H1 (cell line): Measurements from ENCODE around the gene PNPLA8.

Experiments used
- CBX8 ChIP-seq: fragments of 300-800, 300-1000 bp; sonication (generic); IDR thresholded peaks from 2 replicates; pipeline ENCODE4 v1.7.1; 2016; ENCODE audit warnings: low read depth, low read length, borderline replicate concordance
- CEBPB ChIP-seq: IDR thresholded peaks from 2 replicates; pipeline ENCODE4 v1.6.1; 2012; ENCODE audit warnings: low read depth, low read length
- CHD2 ChIP-seq: IDR thresholded peaks from 2 replicates; pipeline ENCODE4 v1.6.1; 2012; ENCODE audit warnings: low read length, improper control_type of control experiment
- CTCF ChIP-seq, 3 experiments: IDR thresholded peaks; 1 replicate in 2 of 3; 2 replicates in 1 of 3; pipeline versions ENCODE4 v1.5.1 to v1.6.1; 2011; ENCODE audit warnings: low read length in 3 of 3, mild to moderate bottlenecking in 3 of 3, inconsistent platforms in 2 of 3, low read depth in 1 of 3, moderate library complexity in 1 of 3; ENCODE audit not compliant: insufficient read depth in 1 of 3; ENCODE audit errors: control extremely low read depth in 1 of 3
- POLR2AphosphoS5 ChIP-seq: IDR thresholded peaks from 2 replicates; pipeline ENCODE4 v1.6.1; 2011; ENCODE audit warnings: low read depth, low read length
- RAD21 ChIP-seq, 2 experiments: IDR thresholded peaks in 1 of 2; conservative IDR thresholded peaks in 1 of 2; 2 replicates each; pipeline ENCODE4 v1.6.1; 2011; ENCODE audit warnings: low read depth in 2 of 2, low read length in 2 of 2, improper control_type of control experiment in 1 of 2, inconsistent platforms in 1 of 2, mild to moderate bottlenecking in 1 of 2, moderate library complexity in 1 of 2
- ZNF274 ChIP-seq: IDR thresholded peaks from 2 replicates; pipeline ENCODE4 v1.7.0; 2012; ENCODE audit warnings: low read length, borderline replicate concordance; ENCODE audit errors: extremely low read depth
- TF ChIP-seq, protein P1 (sequence below): IDR thresholded peaks from 2 replicates; pipeline ENCODE4 v1.6.1; 2012; ENCODE audit warnings: inconsistent platforms

- no peak for TF ChIP-seq CTCF (IDR thresholded peaks at IDR 0.05; ENCODE audit: control extremely low read depth in 1 of 3, insufficient read depth in 1 of 3, low read depth in 1 of 3, low read length in 3 of 3)
- TF ChIP-seq ZNF274 = no peak
- TF ChIP-seq POLR2AphosphoS5 = no peak
- TF ChIP-seq, protein P1, sequence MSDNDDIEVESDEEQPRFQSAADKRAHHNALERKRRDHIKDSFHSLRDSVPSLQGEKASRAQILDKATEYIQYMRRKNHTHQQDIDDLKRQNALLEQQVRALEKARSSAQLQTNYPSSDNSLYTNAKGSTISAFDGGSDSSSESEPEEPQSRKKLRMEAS = no peak
- no peak for TF ChIP-seq RAD21 (IDR thresholded peaks at IDR 0.05 in 1 of 2, conservative IDR thresholded peaks at IDR 0.05 in 1 of 2; ENCODE audit: low read depth in 2 of 2, low read length in 2 of 2)
- no peak for TF ChIP-seq CHD2
- TF ChIP-seq CEBPB = no peak
- no peak for TF ChIP-seq CBX8
Measured at GRCh38 chr7:108522780-108523179, 3.2 kb downstream of the PNPLA8 start.
